ENCODE data around the gene KRTAP2-1. TPM values are rescaled to one million over a fixed set of nuclear protein-coding genes. Genes with fewer than 3 reads are reported as not detected.

Gene KRTAP2-1
- total and polyA plus RNA-seq, 2 of the 8 experiments (the other 6 are each of a cell fraction or from before 2014, with no cell fraction given): not detected

- CTCF ChIA-PET (ENCODE audit: partially characterized antibody): interaction anchor here (1.1 to 1.2 kb wide), 2 partner anchors 9 to 19 kb away, joined by 4 to 5 read pairs; no protein-coding TSS in a partner anchor
- Histone ChIP-seq H3K4ac (replicated peaks; ENCODE audit: insufficient read length, low read depth, low read length) (no peak overlapping the region), H4K91ac (replicated peaks; ENCODE audit: insufficient read length, low read length) (no peak overlapping the region), H3K9me3 (ENCODE audit: insufficient read depth in 2 of 2, low read depth in 1 of 2, low read length in 1 of 2) (no peaks in the 10 kb centered on the region), H2BK20ac (ENCODE audit: low read length) (no peak overlapping the region), H4K5ac (ENCODE audit: insufficient read length, low read depth, low read length) (no peak overlapping the region), H3K9ac (replicated peaks in 1 of 4; ENCODE audit: extremely low read depth in 1 of 4, low read depth in 3 of 4, low read length in 3 of 4) (no peak overlapping the region), H3K56ac (replicated peaks; ENCODE audit: insufficient read length, low read depth, low read length) (no peak overlapping the region), H3K4me3 (ENCODE audit: extremely low read depth in 1 of 4, insufficient read depth in 2 of 4, low read depth in 3 of 4, low read length in 4 of 4) (no peak overlapping the region), H3K23me2 (ENCODE audit: low read depth, low read length) (no peaks in the 10 kb centered on the region), H3K4me1 (replicated peaks in 1 of 4; ENCODE audit: control insufficient read depth in 3 of 4, insufficient read depth in 4 of 4, low read length in 3 of 4) (peaks cover 0 to 10% (median 6%) of the 10 kb centered on the region in 4 experiments; a peak in 6 of 7 replicates), H2BK120ac (replicated peaks; ENCODE audit: low read depth, low read length) (no peak overlapping the region), H3K79me2 (ENCODE audit: control insufficient read depth in 1 of 2, insufficient read depth in 2 of 2, low read length in 2 of 2) (no peaks in the 10 kb centered on the region), H2BK5ac (ENCODE audit: low read depth, low read length) (no peak overlapping the region), H3K27ac (ENCODE audit: low read depth, low read length) (no peak overlapping the region), H3K14ac (ENCODE audit: insufficient read length) (no peak overlapping the region), H3K27me3 (replicated peaks in 1 of 4; ENCODE audit: control insufficient read depth in 3 of 4, extremely low read depth in 1 of 4, insufficient read depth in 3 of 4, low read length in 3 of 4) (no peaks in the 10 kb centered on the region), H2AK5ac (ENCODE audit: low read depth, low read length) (no peak overlapping the region), H3K36me3 (ENCODE audit: control insufficient read depth in 2 of 4, insufficient read depth in 4 of 4, low read length in 3 of 4) (no peaks in the 10 kb centered on the region), H3K79me1 (ENCODE audit: low read depth, low read length) (no peaks in the 10 kb centered on the region), H2BK12ac (ENCODE audit: low read depth, low read length) (no peak overlapping the region), H3K23ac (ENCODE audit: insufficient read length) (no peak overlapping the region), H3K4me2 (ENCODE audit: insufficient read depth in 1 of 2, low read depth in 2 of 2, low read length in 2 of 2) (no peak overlapping the region), H2AFZ (ENCODE audit: low read length) (no peak overlapping the region), H4K20me1 (replicated peaks in 1 of 2; ENCODE audit: control insufficient read depth in 1 of 2, insufficient read depth in 2 of 2, low read length in 2 of 2) (no peaks in the 10 kb centered on the region), H4K8ac (ENCODE audit: extremely low read depth, insufficient read depth, low read length) (no peak overlapping the region), H2BK15ac (ENCODE audit: low read length) (no peak overlapping the region), H3K18ac (ENCODE audit: extremely low read depth, low read length) (no peak overlapping the region)
- FAIRE-seq (no peak), DNase-seq (ENCODE audit: low read depth in 1 of 2, low spot score in 2 of 2) (no peak)
- WGBS, 2 experiments (ENCODE audit: extremely low coverage in 1 of 2, insufficient coverage in 1 of 2, insufficient read length in 1 of 2, insufficient replicate concordance in 2 of 2, low coverage in 1 of 2, low lambda C conversion rate in 2 of 2, missing lambda C conversion rate in 1 of 2): 77% methylated on average over 4 of the region's 4 CpGs; no CpG with 5 or more reads in 1 of the 2 experiments
- 0 out of 2 replicates have a peak, but pooled peaks have one; percentile 43 for TF ChIP-seq TEAD4 (IDR thresholded peaks at IDR 0.05; ENCODE audit: low read depth, low read length)
- no peak for TF ChIP-seq EGR1 (IDR thresholded peaks at IDR 0.05; ENCODE audit: borderline replicate concordance, low read depth, low read length)
- no peak for TF ChIP-seq POLR2A (IDR thresholded peaks at IDR 0.05; ENCODE audit: control extremely low read depth in 1 of 2, low read depth in 2 of 2, low read length in 2 of 2)
- POLR2A ChIA-PET (ENCODE audit: partially characterized antibody): no interaction called here
Measured at GRCh38 chr17:41009301-41009760, 37.8 kb downstream of the KRTAP2-1 start.

Measured in H1 (cell line).